Liver (tissue), 9 donors: ENCODE data around the gene CDC42BPB. TPM values are rescaled to one million over a fixed set of nuclear protein-coding genes. Genes with fewer than 3 reads are reported as not detected.
A peak's percentile ranks its signal among the peaks of the same experiment; 100 is the strongest.

Source experiments
- DNase-seq: peaks from one replicate; pipeline ENCODE4 v3.0.0-alpha.2; 2017; ENCODE audit warnings: low spot score
- H3K27ac ChIP-seq, 2 donors: one replicate each; pipeline ENCODE4 v1.7.0; 2013; ENCODE audit warnings: inconsistent platforms in 2 of 2, low read length in 2 of 2, control low read depth in 1 of 2, low read depth in 1 of 2, mild to moderate bottlenecking in 1 of 2
- H3K27me3 ChIP-seq, 4 donors: one replicate each; pipeline versions ENCODE4 v1.6.1 to v1.7.0; 2013; ENCODE audit warnings: low read length in 3 of 4, inconsistent platforms in 1 of 4, mild to moderate bottlenecking in 1 of 4, moderate library complexity in 1 of 4; ENCODE audit not compliant: control insufficient read depth in 4 of 4, insufficient read depth in 4 of 4
- H3K36me3 ChIP-seq, 4 donors: one replicate each; pipeline versions ENCODE4 v1.6.1 to v1.7.0; 2013; ENCODE audit warnings: low read length in 3 of 4, mild to moderate bottlenecking in 3 of 4, low read depth in 1 of 4, moderate library complexity in 1 of 4; ENCODE audit not compliant: control insufficient read depth in 4 of 4, insufficient read depth in 3 of 4
- H3K4me1 ChIP-seq, 4 donors: one replicate each; pipeline versions ENCODE4 v1.6.1 to v1.7.0; 2013; ENCODE audit warnings: low read length in 3 of 4, mild to moderate bottlenecking in 3 of 4, moderate library complexity in 1 of 4; ENCODE audit not compliant: control insufficient read depth in 4 of 4, insufficient read depth in 4 of 4
- H3K4me3 ChIP-seq, 3 donors: one replicate each; pipeline versions ENCODE4 v1.6.1 to v1.7.0; 2013; ENCODE audit warnings: low read length in 3 of 3, control low read depth in 1 of 3, low read depth in 1 of 3, mild to moderate bottlenecking in 1 of 3
- H3K9ac ChIP-seq, 2 donors: one replicate each; pipeline ENCODE4 v1.7.0; 2013; ENCODE audit warnings: low read length in 2 of 2, mild to moderate bottlenecking in 2 of 2, moderate library complexity in 2 of 2, control low read depth in 1 of 2, low read depth in 1 of 2
- H3K9me3 ChIP-seq, 4 donors: one replicate each; pipeline versions ENCODE4 v1.6.1 to v1.7.0; 2013; ENCODE audit warnings: low read length in 3 of 4; ENCODE audit not compliant: control insufficient read depth in 4 of 4
- EGR1 ChIP-seq, 2 donors: IDR thresholded peaks; 2 replicates each; pipeline ENCODE4 v1.6.1; 2016 to 2018; ENCODE audit warnings: antibody characterized with exemption in 2 of 2, low read depth in 2 of 2
- FOXA2 ChIP-seq: IDR thresholded peaks from 2 replicates; pipeline ENCODE4 v1.6.1; 2016; ENCODE audit warnings: antibody characterized with exemption
- GABPA ChIP-seq, 2 donors: IDR thresholded peaks in 1 of 2; conservative IDR thresholded peaks in 1 of 2; 2 replicates each; pipeline ENCODE4 v1.6.1; 2016; ENCODE audit warnings: antibody characterized with exemption in 2 of 2, mild to moderate bottlenecking in 1 of 2, moderate library complexity in 1 of 2
- HNF4A ChIP-seq, 2 donors: conservative IDR thresholded peaks; 2 replicates each; pipeline ENCODE4 v1.6.1; 2016; ENCODE audit warnings: antibody characterized with exemption in 2 of 2, mild to moderate bottlenecking in 2 of 2
- HNF4G ChIP-seq: IDR thresholded peaks from 2 replicates; pipeline ENCODE4 v1.6.1; 2016; ENCODE audit warnings: antibody characterized with exemption
- JUND ChIP-seq, 2 donors: IDR thresholded peaks; 2 replicates each; pipeline ENCODE4 v1.6.1; 2016; ENCODE audit warnings: antibody characterized with exemption in 2 of 2
- NR2F2 ChIP-seq: IDR thresholded peaks from 2 replicates; pipeline ENCODE4 v1.6.1; 2016; ENCODE audit warnings: antibody characterized with exemption
- RAD21 ChIP-seq, 2 donors: IDR thresholded peaks; 2 replicates each; pipeline ENCODE4 v1.6.1; 2016; ENCODE audit warnings: antibody characterized with exemption in 2 of 2, mild to moderate bottlenecking in 2 of 2
- SP1 ChIP-seq: IDR thresholded peaks from 2 replicates; pipeline ENCODE4 v1.6.1; 2018; ENCODE audit warnings: antibody characterized with exemption, mild to moderate bottlenecking
- WGBS: extraction: QIAGEN DNeasy Blood & Tissue Kit; methylation state at CpG from one replicate; pipeline ENCODE4 v1.1.7; 2013; 5-methylcytosine and 5-hydroxymethylcytosine counted together
- polyA plus RNA-seq, 2 donors: library from polyadenylated mRNA; stranded (reverse) in 1 of 2; unstranded in 1 of 2; fragments of 200-250 nt in 1 of 2; fragments of >200 nt in 1 of 2; fragmentation: Nextera tagmentation in 1 of 2; extraction: Ambion mirVana in 1 of 2; gene quantifications; one replicate each; pipeline versions ENCODE4 v1.2.1 to v1.2.3, GENCODE V29; 2013 to 2015
- total RNA-seq, 2 donors: library from RNA; depleted of rRNA; stranded (reverse); fragments of >200 nt; gene quantifications; one replicate each; pipeline ENCODE4 v1.2.3, GENCODE V29; 2014
- TF ChIP-seq, protein P1 (sequence below): IDR thresholded peaks from 2 replicates; pipeline ENCODE4 v1.6.1; 2016; ENCODE audit warnings: antibody characterized with exemption
- TF ChIP-seq, protein P2 (sequence below): IDR thresholded peaks from 2 replicates; pipeline ENCODE4 v1.6.1; 2016; ENCODE audit warnings: antibody characterized with exemption
- TF ChIP-seq, protein P3 (sequence below): IDR thresholded peaks from 2 replicates; pipeline ENCODE4 v1.6.1; 2016; ENCODE audit warnings: antibody characterized with exemption
- TF ChIP-seq, protein P4 (sequence below): IDR thresholded peaks from 2 replicates; pipeline ENCODE4 v1.6.1; 2016; ENCODE audit warnings: antibody characterized with exemption, mild to moderate bottlenecking
- TF ChIP-seq, protein P5 (sequence below): fragments of 150-350 bp; IDR thresholded peaks from 2 replicates; pipeline ENCODE4 v1.5.1; 2017; ENCODE audit warnings: improper control_type of control experiment, low read depth, low read length; ENCODE audit not compliant: missing input control
- donor health status: healthy.
- donor health status: healthy.
- donor health status: healthy.
- donor health status: healthy.
- donor health status: healthy.

CDC42BPB gene
- total and polyA plus RNA-seq, 4 donors, result 4.1 to 78.7 (median 29.7) TPM

DNA sequence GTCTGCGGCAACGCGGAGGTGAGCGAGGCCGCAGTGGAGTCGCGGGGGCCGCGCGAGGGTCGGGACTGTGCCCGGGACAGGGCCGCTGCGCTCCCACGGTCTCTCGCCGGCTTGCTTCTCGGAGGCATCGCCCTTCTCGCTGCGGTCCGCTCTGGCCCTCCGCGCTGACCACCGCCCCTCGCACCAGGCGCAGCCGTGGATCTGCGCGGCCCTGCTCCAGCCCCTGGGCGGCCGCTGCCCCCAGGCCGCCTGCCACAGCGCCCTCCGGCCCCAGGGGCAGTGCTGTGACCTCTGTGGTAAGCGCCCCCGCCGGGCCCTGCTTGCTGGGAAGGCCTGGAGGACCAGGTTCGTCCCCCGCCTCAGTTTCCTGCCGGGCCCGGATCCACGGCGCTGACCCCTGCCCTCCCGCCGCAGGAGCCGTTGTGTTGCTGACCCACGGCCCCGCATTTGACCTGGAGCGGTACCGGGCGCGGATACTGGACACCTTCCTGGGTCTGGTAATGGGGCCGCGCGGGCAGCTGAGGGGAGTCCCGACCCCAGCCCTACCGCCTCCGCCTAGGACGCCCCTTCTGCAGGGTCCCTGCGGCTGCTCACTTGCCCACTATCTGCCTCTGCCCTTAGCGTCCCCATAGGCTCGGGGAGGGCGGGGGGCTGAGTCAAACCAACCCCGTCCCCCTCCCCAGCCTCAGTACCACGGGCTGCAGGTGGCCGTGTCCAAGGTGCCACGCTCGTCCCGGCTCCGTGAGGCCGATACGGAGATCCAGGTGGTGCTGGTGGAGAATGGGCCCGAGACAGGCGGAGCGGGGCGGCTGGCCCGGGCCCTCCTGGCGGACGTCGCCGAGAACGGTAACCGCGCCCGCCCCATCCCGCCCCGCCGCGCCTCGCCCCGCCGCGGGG lies 127.9 kb downstream of the CDC42BPB start:
- Histone ChIP-seq H3K27ac (no peak overlapping the region), H3K4me3 (peak overlapping the region in 1 of 3 donors; percentile 16), H3K36me3 (peaks cover 0 to 3% (median 0%) of the 10 kb centered on the region in 4 donors), H3K9ac (no peak overlapping the region), H3K9me3 (no peaks in the 10 kb centered on the region), H3K4me1 (peaks cover 2 to 28% (median 19%) of the 10 kb centered on the region in 4 donors), H3K27me3 (peaks cover 0 to 2% (median 0%) of the 10 kb centered on the region in 4 donors)
- DNase-seq, result no peak
- 30% methylated on average over 94 of the region's 94 CpGs for WGBS
- TF ChIP-seq NR2F2 (no peak), RAD21 (IDR thresholded peaks at IDR 0.05) (no peak), FOXA2 (no peak), HNF4G (no peak)
- TF ChIP-seq, protein P1, sequence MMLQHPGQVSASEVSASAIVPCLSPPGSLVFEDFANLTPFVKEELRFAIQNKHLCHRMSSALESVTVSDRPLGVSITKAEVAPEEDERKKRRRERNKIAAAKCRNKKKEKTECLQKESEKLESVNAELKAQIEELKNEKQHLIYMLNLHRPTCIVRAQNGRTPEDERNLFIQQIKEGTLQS, result no peak
- TF ChIP-seq, protein P2, sequence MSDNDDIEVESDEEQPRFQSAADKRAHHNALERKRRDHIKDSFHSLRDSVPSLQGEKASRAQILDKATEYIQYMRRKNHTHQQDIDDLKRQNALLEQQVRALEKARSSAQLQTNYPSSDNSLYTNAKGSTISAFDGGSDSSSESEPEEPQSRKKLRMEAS, result no peak
- TF ChIP-seq, protein P3, sequence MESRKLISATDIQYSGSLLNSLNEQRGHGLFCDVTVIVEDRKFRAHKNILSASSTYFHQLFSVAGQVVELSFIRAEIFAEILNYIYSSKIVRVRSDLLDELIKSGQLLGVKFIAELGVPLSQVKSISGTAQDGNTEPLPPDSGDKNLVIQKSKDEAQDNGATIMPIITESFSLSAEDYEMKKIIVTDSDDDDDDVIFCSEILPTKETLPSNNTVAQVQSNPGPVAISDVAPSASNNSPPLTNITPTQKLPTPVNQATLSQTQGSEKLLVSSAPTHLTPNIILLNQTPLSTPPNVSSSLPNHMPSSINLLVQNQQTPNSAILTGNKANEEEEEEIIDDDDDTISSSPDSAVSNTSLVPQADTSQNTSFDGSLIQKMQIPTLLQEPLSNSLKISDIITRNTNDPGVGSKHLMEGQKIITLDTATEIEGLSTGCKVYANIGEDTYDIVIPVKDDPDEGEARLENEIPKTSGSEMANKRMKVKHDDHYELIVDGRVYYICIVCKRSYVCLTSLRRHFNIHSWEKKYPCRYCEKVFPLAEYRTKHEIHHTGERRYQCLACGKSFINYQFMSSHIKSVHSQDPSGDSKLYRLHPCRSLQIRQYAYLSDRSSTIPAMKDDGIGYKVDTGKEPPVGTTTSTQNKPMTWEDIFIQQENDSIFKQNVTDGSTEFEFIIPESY, result no peak
- TF ChIP-seq, protein P4, sequence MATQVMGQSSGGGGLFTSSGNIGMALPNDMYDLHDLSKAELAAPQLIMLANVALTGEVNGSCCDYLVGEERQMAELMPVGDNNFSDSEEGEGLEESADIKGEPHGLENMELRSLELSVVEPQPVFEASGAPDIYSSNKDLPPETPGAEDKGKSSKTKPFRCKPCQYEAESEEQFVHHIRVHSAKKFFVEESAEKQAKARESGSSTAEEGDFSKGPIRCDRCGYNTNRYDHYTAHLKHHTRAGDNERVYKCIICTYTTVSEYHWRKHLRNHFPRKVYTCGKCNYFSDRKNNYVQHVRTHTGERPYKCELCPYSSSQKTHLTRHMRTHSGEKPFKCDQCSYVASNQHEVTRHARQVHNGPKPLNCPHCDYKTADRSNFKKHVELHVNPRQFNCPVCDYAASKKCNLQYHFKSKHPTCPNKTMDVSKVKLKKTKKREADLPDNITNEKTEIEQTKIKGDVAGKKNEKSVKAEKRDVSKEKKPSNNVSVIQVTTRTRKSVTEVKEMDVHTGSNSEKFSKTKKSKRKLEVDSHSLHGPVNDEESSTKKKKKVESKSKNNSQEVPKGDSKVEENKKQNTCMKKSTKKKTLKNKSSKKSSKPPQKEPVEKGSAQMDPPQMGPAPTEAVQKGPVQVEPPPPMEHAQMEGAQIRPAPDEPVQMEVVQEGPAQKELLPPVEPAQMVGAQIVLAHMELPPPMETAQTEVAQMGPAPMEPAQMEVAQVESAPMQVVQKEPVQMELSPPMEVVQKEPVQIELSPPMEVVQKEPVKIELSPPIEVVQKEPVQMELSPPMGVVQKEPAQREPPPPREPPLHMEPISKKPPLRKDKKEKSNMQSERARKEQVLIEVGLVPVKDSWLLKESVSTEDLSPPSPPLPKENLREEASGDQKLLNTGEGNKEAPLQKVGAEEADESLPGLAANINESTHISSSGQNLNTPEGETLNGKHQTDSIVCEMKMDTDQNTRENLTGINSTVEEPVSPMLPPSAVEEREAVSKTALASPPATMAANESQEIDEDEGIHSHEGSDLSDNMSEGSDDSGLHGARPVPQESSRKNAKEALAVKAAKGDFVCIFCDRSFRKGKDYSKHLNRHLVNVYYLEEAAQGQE, result no peak

GRCh38 chr14:102928412-102929240 lies 128.7 kb downstream of the CDC42BPB start:
- no peak overlapping the region for H3K9ac ChIP-seq
- peak overlapping the region in 2 of 3 donors; percentile 25 to 35 for H3K4me3 ChIP-seq
- TF ChIP-seq HNF4G (no peak), GABPA (IDR thresholded peaks at IDR 0.05 in 1 of 2, conservative IDR thresholded peaks at IDR 0.05 in 1 of 2) (no peak), HNF4A (conservative IDR thresholded peaks at IDR 0.05) (no peak), JUND (IDR thresholded peaks at IDR 0.05) (no peak), EGR1 (IDR thresholded peaks at IDR 0.05; ENCODE audit: low read depth in 2 of 2) (no peak), SP1 (no peak), FOXA2 (no peak)
- TF ChIP-seq, protein P5, sequence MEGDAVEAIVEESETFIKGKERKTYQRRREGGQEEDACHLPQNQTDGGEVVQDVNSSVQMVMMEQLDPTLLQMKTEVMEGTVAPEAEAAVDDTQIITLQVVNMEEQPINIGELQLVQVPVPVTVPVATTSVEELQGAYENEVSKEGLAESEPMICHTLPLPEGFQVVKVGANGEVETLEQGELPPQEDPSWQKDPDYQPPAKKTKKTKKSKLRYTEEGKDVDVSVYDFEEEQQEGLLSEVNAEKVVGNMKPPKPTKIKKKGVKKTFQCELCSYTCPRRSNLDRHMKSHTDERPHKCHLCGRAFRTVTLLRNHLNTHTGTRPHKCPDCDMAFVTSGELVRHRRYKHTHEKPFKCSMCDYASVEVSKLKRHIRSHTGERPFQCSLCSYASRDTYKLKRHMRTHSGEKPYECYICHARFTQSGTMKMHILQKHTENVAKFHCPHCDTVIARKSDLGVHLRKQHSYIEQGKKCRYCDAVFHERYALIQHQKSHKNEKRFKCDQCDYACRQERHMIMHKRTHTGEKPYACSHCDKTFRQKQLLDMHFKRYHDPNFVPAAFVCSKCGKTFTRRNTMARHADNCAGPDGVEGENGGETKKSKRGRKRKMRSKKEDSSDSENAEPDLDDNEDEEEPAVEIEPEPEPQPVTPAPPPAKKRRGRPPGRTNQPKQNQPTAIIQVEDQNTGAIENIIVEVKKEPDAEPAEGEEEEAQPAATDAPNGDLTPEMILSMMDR, result no peak
- TF ChIP-seq, protein P2, result no peak
- peaks cover 0 to 3% (median 0%) of the 10 kb centered on the region in 4 donors for H3K36me3 ChIP-seq
- H3K27me3 ChIP-seq, result peaks cover 0 to 2% (median 0%) of the 10 kb centered on the region in 4 donors
- 9% methylated on average over 94 of the region's 94 CpGs for WGBS
- H3K9me3 ChIP-seq, result no peaks in the 10 kb centered on the region
- peaks cover 6 to 29% (median 19%) of the 10 kb centered on the region in 4 donors for H3K4me1 ChIP-seq
- H3K27ac ChIP-seq, result no peak overlapping the region
- peak; percentile 83 for DNase-seq
